H1 (cell line): ENCODE measurements around the gene PRG2. TPM values are rescaled to one million over a fixed set of nuclear protein-coding genes. Genes with fewer than 3 reads are reported as not detected.

Experiments
- CTCF ChIA-PET: fragments of 300-600 bp; sonication (Branson Sonifier 250); formaldehyde crosslinking; loops from one replicate; lab custom pipeline; 2021; ENCODE audit not compliant: partially characterized antibody; lab: Charles Lee
- POLR2A ChIA-PET: fragments of 300-600 bp; sonication (Branson Sonifier 250); formaldehyde crosslinking; loops from one replicate; lab custom pipeline; 2021; ENCODE audit warnings: inconsistent platforms; ENCODE audit not compliant: partially characterized antibody; lab: Charles Lee
- DNase-seq, 2 experiments: peaks; one replicate each; pipeline versions ENCODE4 v3.0.0 to v3.0.0-alpha.2; 2010 to 2022; ENCODE audit warnings: low spot score in 2 of 2, low read depth in 1 of 2, mixed read lengths in 1 of 2
- FAIRE-seq: peaks from 2 replicates; lab custom pipeline; 2011; peaks lifted over from hg19 to GRCh38; lab: Jason Lieb, UNC
- H2AFZ ChIP-seq: 2 replicates; pipeline ENCODE4 v1.8.1; 2012; ENCODE audit warnings: low read length, inconsistent platforms
- H2AK5ac ChIP-seq: 2 replicates; pipeline ENCODE4 v1.6.1; 2013; ENCODE audit warnings: low read depth, low read length
- H2BK120ac ChIP-seq: replicated peaks from 2 replicates; pipeline ENCODE3; 2013; ENCODE audit warnings: low read depth, low read length, inconsistent platforms
- H2BK12ac ChIP-seq: 2 replicates; pipeline ENCODE4 v1.6.1; 2013; ENCODE audit warnings: low read depth, low read length
- H2BK15ac ChIP-seq: 2 replicates; pipeline ENCODE4 v1.6.1; 2013; ENCODE audit warnings: low read length
- H2BK20ac ChIP-seq: 2 replicates; pipeline ENCODE4 v1.6.1; 2013; ENCODE audit warnings: low read length
- H2BK5ac ChIP-seq: 2 replicates; pipeline ENCODE4 v1.6.1; 2013; ENCODE audit warnings: low read depth, low read length
- H3K14ac ChIP-seq: 2 replicates; pipeline ENCODE4 v1.6.1; 2013; ENCODE audit warnings: inconsistent platforms; ENCODE audit not compliant: insufficient read length
- H3K18ac ChIP-seq: 2 replicates; pipeline ENCODE4 v1.6.1; 2013; ENCODE audit warnings: low read length; ENCODE audit errors: extremely low read depth
- H3K23ac ChIP-seq: 2 replicates; pipeline ENCODE4 v1.6.1; 2013; ENCODE audit warnings: inconsistent platforms; ENCODE audit not compliant: insufficient read length
- H3K23me2 ChIP-seq: 2 replicates; pipeline ENCODE4 v1.6.1; 2013; ENCODE audit warnings: low read depth, low read length
- H3K27ac ChIP-seq: 2 replicates; pipeline ENCODE4 v1.6.1; 2011; ENCODE audit warnings: low read depth, low read length, inconsistent platforms
- H3K27me3 ChIP-seq, 4 experiments: replicated peaks in 1 of 4; 1 replicate in 1 of 4; 2 replicates in 3 of 4; pipeline versions ENCODE4 v1.6.1 to v1.8.1; 2011 to 2013; ENCODE audit warnings: low read length in 3 of 4, mild to moderate bottlenecking in 3 of 4, inconsistent platforms in 2 of 4, mixed read lengths in 2 of 4, moderate library complexity in 1 of 4; ENCODE audit not compliant: control insufficient read depth in 3 of 4, insufficient read depth in 3 of 4; ENCODE audit errors: extremely low read depth in 1 of 4
- H3K36me3 ChIP-seq, 4 experiments: 2 replicates each; pipeline versions ENCODE4 v1.6.1 to v1.8.1; 2011 to 2013; ENCODE audit warnings: mild to moderate bottlenecking in 4 of 4, low read length in 3 of 4, moderate library complexity in 2 of 4, control low read depth in 1 of 4, inconsistent platforms in 1 of 4; ENCODE audit not compliant: insufficient read depth in 4 of 4, control insufficient read depth in 2 of 4
- H3K4ac ChIP-seq: replicated peaks from 2 replicates; pipeline ENCODE3; 2013; ENCODE audit warnings: low read length, low read depth, mixed read lengths, inconsistent platforms; ENCODE audit not compliant: insufficient read length
- H3K4me1 ChIP-seq, 4 experiments: replicated peaks in 1 of 4; 1 replicate in 1 of 4; 2 replicates in 3 of 4; pipeline versions ENCODE4 v1.6.1 to v1.8.1; 2011 to 2013; ENCODE audit warnings: low read length in 3 of 4, inconsistent platforms in 2 of 4, mixed read lengths in 1 of 4; ENCODE audit not compliant: insufficient read depth in 4 of 4, control insufficient read depth in 3 of 4
- H3K4me2 ChIP-seq, 2 experiments: 2 replicates each; pipeline versions ENCODE4 v1.6.1 to v1.8.1; 2011 to 2013; ENCODE audit warnings: low read depth in 2 of 2, low read length in 2 of 2, control low read depth in 1 of 2, inconsistent platforms in 1 of 2, mild to moderate bottlenecking in 1 of 2; ENCODE audit not compliant: insufficient read depth in 1 of 2
- H3K4me3 ChIP-seq, 4 experiments: fragments of 200-600, 300-600 bp in 1 of 4; sonication (generic), shearing (Covaris generic), sonication (Bioruptor Twin) in 1 of 4; 2 replicates each; pipeline versions ENCODE4 v1.5.1 to v1.8.1; 2011 to 2016; ENCODE audit warnings: low read length in 4 of 4, low read depth in 3 of 4, control low read depth in 2 of 4, inconsistent platforms in 2 of 4, mild to moderate bottlenecking in 2 of 4, mixed read lengths in 1 of 4, moderate library complexity in 1 of 4; ENCODE audit not compliant: insufficient read depth in 2 of 4; ENCODE audit errors: extremely low read depth in 1 of 4
- H3K56ac ChIP-seq: replicated peaks from 2 replicates; pipeline ENCODE3; 2013; ENCODE audit warnings: low read depth, mild to moderate bottlenecking, mixed read lengths, low read length, inconsistent platforms; ENCODE audit not compliant: insufficient read length
- H3K79me1 ChIP-seq: 2 replicates; pipeline ENCODE4 v1.6.1; 2013; ENCODE audit warnings: low read depth, low read length, control low read depth
- H3K79me2 ChIP-seq, 2 experiments: 2 replicates each; pipeline versions ENCODE4 v1.6.1 to v1.8.1; 2012 to 2013; ENCODE audit warnings: low read length in 2 of 2, mild to moderate bottlenecking in 2 of 2, inconsistent platforms in 1 of 2; ENCODE audit not compliant: insufficient read depth in 2 of 2, control insufficient read depth in 1 of 2
- H3K9ac ChIP-seq, 4 experiments: replicated peaks in 1 of 4; 1 replicate in 1 of 4; 2 replicates in 3 of 4; pipeline versions ENCODE4 v1.6.1 to v1.8.1; 2011 to 2013; ENCODE audit warnings: low read depth in 3 of 4, low read length in 3 of 4, control low read depth in 2 of 4, mild to moderate bottlenecking in 2 of 4, moderate library complexity in 2 of 4, inconsistent platforms in 1 of 4; ENCODE audit errors: extremely low read depth in 1 of 4
- H3K9me3 ChIP-seq, 2 experiments: 2 replicates each; pipeline versions ENCODE4 v1.6.1 to v1.8.1; 2012 to 2013; ENCODE audit warnings: mild to moderate bottlenecking in 2 of 2, moderate library complexity in 2 of 2, control low read depth in 1 of 2, inconsistent platforms in 1 of 2, low read depth in 1 of 2, low read length in 1 of 2, mixed read lengths in 1 of 2; ENCODE audit not compliant: insufficient read depth in 2 of 2
- H4K20me1 ChIP-seq, 2 experiments: replicated peaks in 1 of 2; 2 replicates each; pipeline versions ENCODE3 to v1.8.1; 2011 to 2013; ENCODE audit warnings: inconsistent platforms in 2 of 2, low read length in 2 of 2, mild to moderate bottlenecking in 1 of 2; ENCODE audit not compliant: insufficient read depth in 2 of 2, control insufficient read depth in 1 of 2
- H4K5ac ChIP-seq: 2 replicates; pipeline ENCODE4 v1.6.1; 2013; ENCODE audit warnings: low read length, low read depth, mixed read lengths, inconsistent platforms; ENCODE audit not compliant: insufficient read length
- H4K8ac ChIP-seq: 2 replicates; pipeline ENCODE4 v1.8.0; 2013; ENCODE audit warnings: mild to moderate bottlenecking, moderate library complexity, low read length, inconsistent platforms; ENCODE audit not compliant: insufficient read depth; ENCODE audit errors: extremely low read depth
- H4K91ac ChIP-seq: replicated peaks from 2 replicates; pipeline ENCODE3; 2013; ENCODE audit warnings: low read length, mixed read lengths, inconsistent platforms; ENCODE audit not compliant: insufficient read length
- E2F6 ChIP-seq: IDR thresholded peaks from 2 replicates; pipeline ENCODE4 v1.6.1; 2012; ENCODE audit warnings: inconsistent platforms
- HDAC6 ChIP-seq: IDR thresholded peaks from one replicate; pipeline ENCODE4 v1.7.1; 2012; ENCODE audit warnings: low read depth, mild to moderate bottlenecking, inconsistent platforms, low read length, moderate library complexity
- MAX ChIP-seq: IDR thresholded peaks from 2 replicates; pipeline ENCODE4 v1.6.1; 2012; ENCODE audit warnings: inconsistent platforms
- NANOG ChIP-seq: IDR thresholded peaks from 2 replicates; pipeline ENCODE4 v1.6.1; 2011; ENCODE audit warnings: low read length, low read depth, mild to moderate bottlenecking, inconsistent platforms; ENCODE audit not compliant: insufficient read depth, poor library complexity, severe bottlenecking
- WGBS, 2 experiments: shearing (Covaris generic) in 1 of 2; methylation state at CpG; one replicate each; pipeline versions ENCODE4 v1.1.6 to v1.1.7; 2013 to 2015; ENCODE audit warnings: low lambda C conversion rate in 2 of 2, mixed read lengths in 2 of 2, inconsistent platforms in 1 of 2, low coverage in 1 of 2, missing lambda C conversion rate in 1 of 2; ENCODE audit not compliant: insufficient replicate concordance in 2 of 2, insufficient coverage in 1 of 2, insufficient read length in 1 of 2; ENCODE audit errors: extremely low coverage in 1 of 2, missing lambda C conversion rate in 1 of 2; 5-methylcytosine and 5-hydroxymethylcytosine counted together
- polyA plus RNA-seq, 7 experiments: library from polyadenylated mRNA; depleted of rRNA in 3 of 7; stranded (reverse) in 5 of 7; unstranded in 2 of 7; fragments of >200 nt in 5 of 7; fragments of 200-250 nt in 2 of 7; gene quantifications; 1 replicate in 5 of 7; 2 replicates in 1 of 7; 4 replicates in 1 of 7; pipeline versions ENCODE4 v1.2.1 to v1.2.3, GENCODE V29; 2011 to 2013; ENCODE audit warnings: missing spikeins in 2 of 7, mixed read lengths in 2 of 7
- total RNA-seq: library from RNA; stranded (reverse); fragmentation: NEBNext Ultra II Directional; extraction: Animal tissue kit (Norgen Biotek cat#: 25700); gene quantifications from 2 replicates; pipeline ENCODE4 v1.2.1, GENCODE V29; 2021
- TF ChIP-seq, protein P1 (sequence below), 3 experiments: IDR thresholded peaks; 1 replicate in 2 of 3; 2 replicates in 1 of 3; pipeline versions ENCODE4 v1.5.1 to v1.6.1; 2011; ENCODE audit warnings: low read length in 3 of 3, mild to moderate bottlenecking in 3 of 3, inconsistent platforms in 2 of 3, low read depth in 1 of 3, moderate library complexity in 1 of 3; ENCODE audit not compliant: insufficient read depth in 1 of 3; ENCODE audit errors: control extremely low read depth in 1 of 3
- TF ChIP-seq, protein P2 (sequence below): IDR thresholded peaks from 2 replicates; pipeline ENCODE4 v1.6.1; 2011; ENCODE audit warnings: low read length, improper control_type of control experiment

The PRG2 gene
- total and polyA plus RNA-seq, 2 of the 8 experiments (the other 6 are each of a cell fraction or from before 2014, with no cell fraction given), result 0.32 TPM; not detected in 1

DNA sequence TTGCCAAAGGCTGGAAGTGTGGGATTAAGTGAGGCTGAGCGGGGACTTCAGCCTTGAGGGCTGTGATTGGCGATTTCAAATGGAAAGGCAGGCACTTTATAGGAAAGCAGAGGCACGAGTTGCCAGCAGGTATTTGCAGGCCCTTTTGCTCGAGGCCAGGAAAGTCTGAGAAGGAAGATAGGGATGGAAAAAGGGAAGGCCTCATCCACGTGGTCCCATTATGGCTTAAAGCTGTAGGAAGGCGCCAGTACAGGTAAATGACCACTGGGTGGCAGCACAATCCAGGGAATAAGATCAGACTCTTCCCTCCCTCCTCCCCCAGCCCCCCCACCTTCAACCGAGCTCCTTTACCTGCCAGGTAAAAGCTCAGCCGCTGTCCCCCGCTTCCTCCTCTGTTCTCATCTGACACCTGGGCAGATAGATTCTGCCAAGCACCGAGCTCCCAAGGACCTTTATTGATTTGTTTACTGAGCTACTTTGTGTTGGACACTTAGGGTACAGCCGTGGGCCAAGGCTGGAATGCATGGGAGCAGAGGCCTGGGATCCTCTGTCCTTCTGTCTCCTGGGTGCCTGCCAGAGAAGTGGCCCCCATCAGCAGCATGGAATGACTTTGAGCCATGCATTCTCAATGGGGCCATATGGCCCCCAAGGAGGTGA is 44.8 kb downstream of the PRG2 start:
- Histone ChIP-seq H2BK120ac (peak overlapping the region; percentile 8), H3K4me1 (peaks cover 5 to 15% (median 8%) of the 10 kb centered on the region in 4 experiments; a peak in 6 of 7 replicates), H4K20me1 (no peaks in the 10 kb centered on the region), H3K4me3 (no peak overlapping the region), H3K23ac (no peak overlapping the region), H3K4me2 (peak overlapping the region in 1 of 2 experiments; percentile 45; a peak in 3 of 4 replicates), H4K5ac (no peak overlapping the region), H2BK15ac (no peak overlapping the region), H3K27ac (no peak overlapping the region), H3K79me1 (no peaks in the 10 kb centered on the region), H4K8ac (peak overlapping the region; percentile 29; the same call in 1 of the 2 replicates), H2AK5ac (no peak overlapping the region), H3K56ac (no peak overlapping the region), H3K36me3 (no peaks in the 10 kb centered on the region), H2BK12ac (peak overlapping the region; percentile 68), H3K27me3 (peaks cover 0 to 6% (median 4%) of the 10 kb centered on the region in 4 experiments; a peak in 4 of 7 replicates), H3K4ac (no peak overlapping the region), H3K14ac (no peak overlapping the region), H4K91ac (peak overlapping the region; percentile 82), H3K18ac (no peak overlapping the region), H2BK5ac (no peak overlapping the region), H3K9ac (0 out of 7 replicates have a peak overlapping the region, but pooled peaks of 1 of the 4 experiments have one; percentile 4), H2BK20ac (0 out of 2 replicates have a peak overlapping the region, but pooled peaks have one; percentile 87), H3K9me3 (no peaks in the 10 kb centered on the region), H3K23me2 (peaks cover 3% of the 10 kb centered on the region), H2AFZ (peak overlapping the region; percentile 88), H3K79me2 (no peaks in the 10 kb centered on the region)
- WGBS, 2 experiments, result 21% methylated on average over 11 of the region's 11 CpGs; no CpG with 5 or more reads in 1 of the 2 experiments
- CTCF ChIA-PET, result interaction anchor here (0.6 to 6.3 kb wide), 27 partner anchors 11 to 670 kb away, joined by 3 to 49 read pairs (median 4); partner anchors contain the start of gene RTN4RL2
- peak; percentile 98 for FAIRE-seq
- peak in 1 of 2 experiments; percentile 85 for DNase-seq
- POLR2A ChIA-PET, result interaction anchor here (0.6 to 45.7 kb wide), 10 partner anchors 10 to 308 kb away, joined by 3 to 1279 read pairs (median 4); partner anchors contain the start of genes RTN4RL2, SSRP1, TNKS1BP1 and YPEL4
- TF ChIP-seq, protein P1, sequence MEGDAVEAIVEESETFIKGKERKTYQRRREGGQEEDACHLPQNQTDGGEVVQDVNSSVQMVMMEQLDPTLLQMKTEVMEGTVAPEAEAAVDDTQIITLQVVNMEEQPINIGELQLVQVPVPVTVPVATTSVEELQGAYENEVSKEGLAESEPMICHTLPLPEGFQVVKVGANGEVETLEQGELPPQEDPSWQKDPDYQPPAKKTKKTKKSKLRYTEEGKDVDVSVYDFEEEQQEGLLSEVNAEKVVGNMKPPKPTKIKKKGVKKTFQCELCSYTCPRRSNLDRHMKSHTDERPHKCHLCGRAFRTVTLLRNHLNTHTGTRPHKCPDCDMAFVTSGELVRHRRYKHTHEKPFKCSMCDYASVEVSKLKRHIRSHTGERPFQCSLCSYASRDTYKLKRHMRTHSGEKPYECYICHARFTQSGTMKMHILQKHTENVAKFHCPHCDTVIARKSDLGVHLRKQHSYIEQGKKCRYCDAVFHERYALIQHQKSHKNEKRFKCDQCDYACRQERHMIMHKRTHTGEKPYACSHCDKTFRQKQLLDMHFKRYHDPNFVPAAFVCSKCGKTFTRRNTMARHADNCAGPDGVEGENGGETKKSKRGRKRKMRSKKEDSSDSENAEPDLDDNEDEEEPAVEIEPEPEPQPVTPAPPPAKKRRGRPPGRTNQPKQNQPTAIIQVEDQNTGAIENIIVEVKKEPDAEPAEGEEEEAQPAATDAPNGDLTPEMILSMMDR (IDR thresholded peaks at IDR 0.05; ENCODE audit: control extremely low read depth in 1 of 3, insufficient read depth in 1 of 3, low read depth in 1 of 3, low read length in 3 of 3), result peak; percentile 61 to 76 (median 73)
- TF ChIP-seq E2F6 (peak; percentile 53; the same call in 1 of the 2 replicates), HDAC6 (no peak), NANOG (no peak), MAX (peak; percentile 92)
- TF ChIP-seq, protein P2, sequence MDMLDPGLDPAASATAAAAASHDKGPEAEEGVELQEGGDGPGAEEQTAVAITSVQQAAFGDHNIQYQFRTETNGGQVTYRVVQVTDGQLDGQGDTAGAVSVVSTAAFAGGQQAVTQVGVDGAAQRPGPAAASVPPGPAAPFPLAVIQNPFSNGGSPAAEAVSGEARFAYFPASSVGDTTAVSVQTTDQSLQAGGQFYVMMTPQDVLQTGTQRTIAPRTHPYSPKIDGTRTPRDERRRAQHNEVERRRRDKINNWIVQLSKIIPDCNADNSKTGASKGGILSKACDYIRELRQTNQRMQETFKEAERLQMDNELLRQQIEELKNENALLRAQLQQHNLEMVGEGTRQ, result peak; percentile 26; the same call in 1 of the 2 replicates
